Measurements from ENCODE around the gene RPS26. TPM values are rescaled to one million over a fixed set of nuclear protein-coding genes. Genes with fewer than 3 reads are reported as not detected.
A peak's percentile ranks its signal among the peaks of the same experiment; 100 is the strongest.

Gene RPS26
- total and polyA plus RNA-seq, 9 of the 15 experiments (the other 6 are each of a cell fraction or from before 2014, with no cell fraction given), result 70.2 to 1,589 (median 852) TPM

GRCh38 chr12:56017181-56017580 lies 24.5 kb upstream of the RPS26 start:
- H3K9ac ChIP-seq (ENCODE audit: insufficient read depth in 1 of 2, low read depth in 2 of 2, low read length in 2 of 2), result no peak overlapping the region
- WGBS (ENCODE audit: insufficient coverage, low coverage, missing lambda C conversion rate), result 33% methylated on average over 2 of the region's 4 CpGs
- no peak overlapping the region for H3K27ac ChIP-seq (ENCODE audit: extremely low read depth, low read depth, low read length)
- H3K36me3 ChIP-seq (ENCODE audit: control insufficient read depth, insufficient read depth, low read length), result no peaks in the 10 kb centered on the region
- POLR2A ChIA-PET, result interaction anchor here (1.0 to 4.0 kb wide), 2 partner anchors 10 to 12 kb away, joined by 4 to 18 read pairs; no protein-coding TSS in a partner anchor
- peaks cover 19 to 31% of the 10 kb centered on the region in 2 experiments for H3K4me1 ChIP-seq (replicated peaks in 1 of 2; ENCODE audit: control insufficient read depth in 2 of 2, insufficient read depth in 2 of 2, low read length in 2 of 2)
- no peak overlapping the region for H3K4me2 ChIP-seq (ENCODE audit: insufficient read depth, low read length)
- no peaks in the 10 kb centered on the region for H3K27me3 ChIP-seq (ENCODE audit: control insufficient read depth in 2 of 2, insufficient read depth in 2 of 2, low read length in 2 of 2)
- TF ChIP-seq ZNF507 (tag; conservative IDR thresholded peaks at IDR 0.05), result no peak
- no peak for TF ChIP-seq NCOA2 (IDR thresholded peaks at IDR 0.05; ENCODE audit: partially characterized antibody in 2 of 2)
- 0 out of 2 replicates have a peak, but pooled peaks have one; percentile 5 for TF ChIP-seq CBFA2T3 (IDR thresholded peaks at IDR 0.05)
- TF ChIP-seq ZNF184 (CRISPR knock-in tag; IDR thresholded peaks at IDR 0.05), result no peak
- no peak for TF ChIP-seq HIVEP1 (CRISPR knock-in tag; IDR thresholded peaks at IDR 0.05)
- TF ChIP-seq ZNF384 (IDR thresholded peaks at IDR 0.05; ENCODE audit: low read depth, low read length), result no peak
- TF ChIP-seq POLR2A (conservative IDR thresholded peaks at IDR 0.05), result no peak
- no peak for TF ChIP-seq RBM15 (IDR thresholded peaks at IDR 0.05; ENCODE audit: insufficient read depth, low read length)
- CTCF ChIA-PET (ENCODE audit: low intra/inter-chr PET ratio), result no interaction called here
- no peak overlapping the region for H2AFZ ChIP-seq (ENCODE audit: low read depth, low read length)
- no peak overlapping the region for H3K4me3 ChIP-seq
- H3K79me2 ChIP-seq (ENCODE audit: control insufficient read depth, insufficient read depth, low read length), result peaks cover 30% of the 10 kb centered on the region
- in situ Hi-C loops (cut with MboI), result no loop called here
- no peaks in the 10 kb centered on the region for H3K9me3 ChIP-seq (replicated peaks; ENCODE audit: control insufficient read depth, insufficient read depth, low read depth, low read length)
- no peak for DNase-seq (ENCODE audit: extremely low read depth in 1 of 4, low spot score in 3 of 4)
- intact Hi-C loops (cut with micrococcal nuclease), result no loop called here
- no TSS peak for BruUV-seq (replicated peaks)
- H3K9me1 ChIP-seq (ENCODE audit: control insufficient read depth, insufficient read depth, low read length), result no peaks in the 10 kb centered on the region
- ATAC-seq, result no peak
- H4K20me1 ChIP-seq (replicated peaks; ENCODE audit: control insufficient read depth, insufficient read depth, low read length), result no peaks in the 10 kb centered on the region
- FAIRE-seq, result no peak

- DNase-seq (ENCODE audit: extremely low read depth in 1 of 4, low spot score in 3 of 4) (no peak), FAIRE-seq (no peak), ATAC-seq (no peak)
- CTCF ChIA-PET (ENCODE audit: low intra/inter-chr PET ratio), result no interaction called here
- H3K9me3 ChIP-seq (replicated peaks; ENCODE audit: control insufficient read depth, insufficient read depth, low read depth, low read length), result no peaks in the 10 kb centered on the region
- H3K4me1 ChIP-seq (replicated peaks in 1 of 2; ENCODE audit: control insufficient read depth in 2 of 2, insufficient read depth in 2 of 2, low read length in 2 of 2), result peaks cover 24 to 36% of the 10 kb centered on the region in 2 experiments
- in situ Hi-C loops (cut with MboI), result no loop called here
- no peak overlapping the region for H3K4me3 ChIP-seq
- no peak overlapping the region for H3K9ac ChIP-seq (ENCODE audit: insufficient read depth in 1 of 2, low read depth in 2 of 2, low read length in 2 of 2)
- H3K27ac ChIP-seq (ENCODE audit: extremely low read depth, low read depth, low read length), result no peak overlapping the region
- H3K9me1 ChIP-seq (ENCODE audit: control insufficient read depth, insufficient read depth, low read length), result no peaks in the 10 kb centered on the region
- no peaks in the 10 kb centered on the region for H3K36me3 ChIP-seq (ENCODE audit: control insufficient read depth, insufficient read depth, low read length)
- H3K79me2 ChIP-seq (ENCODE audit: control insufficient read depth, insufficient read depth, low read length), result peaks cover 40% of the 10 kb centered on the region
- intact Hi-C loops (cut with micrococcal nuclease), result no loop called here
- no peak overlapping the region for H2AFZ ChIP-seq (ENCODE audit: low read depth, low read length)
- H4K20me1 ChIP-seq (replicated peaks; ENCODE audit: control insufficient read depth, insufficient read depth, low read length), result no peaks in the 10 kb centered on the region
- POLR2A ChIA-PET, result interaction anchor here (2.0 to 4.0 kb wide), 3 partner anchors 12 to 45 kb away, joined by 5 to 19 read pairs (median 18); partner anchors contain the start of genes RAB5B and SUOX
- BruUV-seq (replicated peaks), result no TSS peak
- 86% methylated on average over 1 of the region's 1 CpG for WGBS (ENCODE audit: insufficient coverage, low coverage, missing lambda C conversion rate)
- H3K4me2 ChIP-seq (ENCODE audit: insufficient read depth, low read length), result no peak overlapping the region
- H3K27me3 ChIP-seq (ENCODE audit: control insufficient read depth in 2 of 2, insufficient read depth in 2 of 2, low read length in 2 of 2), result no peaks in the 10 kb centered on the region
- no peak for TF ChIP-seq POLR2B (IDR thresholded peaks at IDR 0.05; ENCODE audit: low read depth, partially characterized antibody)
- no peak for TF ChIP-seq MITF (IDR thresholded peaks at IDR 0.05)
- no peak for TF ChIP-seq SAFB2 (IDR thresholded peaks at IDR 0.05; ENCODE audit: borderline replicate concordance, low read depth, low read length, severe bottlenecking)
- no peak for TF ChIP-seq IRF1 (CRISPR knock-in tag; IDR thresholded peaks at IDR 0.05; ENCODE audit: borderline replicate concordance)
- TF ChIP-seq FOXM1 (IDR thresholded peaks at IDR 0.05; ENCODE audit: low read depth), result no peak
- no peak for TF ChIP-seq FOXM1 (CRISPR knock-in tag; IDR thresholded peaks at IDR 0.05; ENCODE audit: low read depth)
- TF ChIP-seq JUN (IDR thresholded peaks at IDR 0.05; ENCODE audit: borderline replicate concordance, low read depth, low read length), result no peak
- TF ChIP-seq JUN (CRISPR knock-in tag; IDR thresholded peaks at IDR 0.05; ENCODE audit: borderline replicate concordance), result no peak
These were observed 23.4 kb upstream of the RPS26 start for GRCh38 chr12:56018356-56018755.
